Keratinocyte (primary cell): ENCODE results near the gene TPCN1. TPM values are rescaled to one million over a fixed set of nuclear protein-coding genes. Genes with fewer than 3 reads are reported as not detected.

ENCODE experiments used
- DNase-seq: peaks from one replicate; pipeline ENCODE4 v3.0.0-alpha.2; 2011; ENCODE audit warnings: low read depth, missing footprints, low spot score
- FAIRE-seq: peaks from 2 replicates; lab custom pipeline; 2011; peaks lifted over from hg19 to GRCh38; lab: Jason Lieb, UNC
- H2AFZ ChIP-seq: 2 replicates; pipeline ENCODE4 v1.6.0; 2012; ENCODE audit warnings: low read length, control low read depth, inconsistent platforms; ENCODE audit not compliant: control insufficient read depth
- H3K27ac ChIP-seq: 2 replicates; pipeline ENCODE4 v1.5.1; 2011; ENCODE audit warnings: low read length; ENCODE audit not compliant: control insufficient read depth, insufficient read depth
- H3K27me3 ChIP-seq: 3 replicates; pipeline ENCODE4 v1.6.0; 2011; ENCODE audit warnings: low read length; ENCODE audit not compliant: control insufficient read depth, insufficient read depth; ENCODE audit errors: extremely low read depth
- H3K36me3 ChIP-seq, 2 experiments: 2 replicates in 1 of 2; 3 replicates in 1 of 2; pipeline ENCODE4 v1.5.1; 2011; ENCODE audit warnings: low read length in 2 of 2, mild to moderate bottlenecking in 1 of 2; ENCODE audit not compliant: control insufficient read depth in 2 of 2, insufficient read depth in 2 of 2; ENCODE audit errors: extremely low read depth in 1 of 2
- H3K4me1 ChIP-seq: 3 replicates; pipeline ENCODE4 v1.5.1; 2011; ENCODE audit warnings: low read length; ENCODE audit not compliant: control insufficient read depth, insufficient read depth; ENCODE audit errors: extremely low read depth
- H3K4me2 ChIP-seq: 3 replicates; pipeline ENCODE4 v1.6.0; 2011; ENCODE audit warnings: low read depth, low read length; ENCODE audit not compliant: control insufficient read depth, insufficient read depth; ENCODE audit errors: extremely low read depth
- H3K4me3 ChIP-seq, 3 experiments: fragments of 200-600 bp in 1 of 3; sonication (generic) in 1 of 3; 2 replicates in 2 of 3; 3 replicates in 1 of 3; pipeline ENCODE4 v1.5.1; 2011 to 2016; ENCODE audit warnings: low read length in 3 of 3, mild to moderate bottlenecking in 3 of 3, control low read depth in 2 of 3, inconsistent platforms in 1 of 3, low read depth in 1 of 3, mixed read lengths in 1 of 3, mixed run types in 1 of 3, moderate library complexity in 1 of 3; ENCODE audit not compliant: control insufficient read depth in 2 of 3, insufficient read depth in 2 of 3; ENCODE audit errors: extremely low read depth in 1 of 3
- H3K79me2 ChIP-seq: 2 replicates; pipeline ENCODE4 v1.6.0; 2012; ENCODE audit warnings: low read length; ENCODE audit not compliant: control insufficient read depth, insufficient read depth
- H3K9ac ChIP-seq: 3 replicates; pipeline ENCODE4 v1.6.0; 2011; ENCODE audit warnings: low read length; ENCODE audit not compliant: control insufficient read depth, insufficient read depth; ENCODE audit errors: extremely low read depth
- H3K9me1 ChIP-seq: 3 replicates; pipeline ENCODE4 v1.6.0; 2011; ENCODE audit warnings: low read length; ENCODE audit not compliant: control insufficient read depth, insufficient read depth; ENCODE audit errors: extremely low read depth
- H3K9me3 ChIP-seq: 2 replicates; pipeline ENCODE4 v1.5.1; 2012; ENCODE audit warnings: low read depth, low read length; ENCODE audit not compliant: control insufficient read depth
- H4K20me1 ChIP-seq: 3 replicates; pipeline ENCODE4 v1.6.0; 2011; ENCODE audit warnings: low read length; ENCODE audit not compliant: control insufficient read depth, insufficient read depth; ENCODE audit errors: extremely low read depth
- CTCF ChIP-seq, 3 experiments: IDR thresholded peaks in 1 of 3; conservative IDR thresholded peaks in 1 of 3; optimal IDR thresholded peaks in 1 of 3; 2 replicates in 2 of 3; 3 replicates in 1 of 3; pipeline versions ENCODE3 to v1.5.1; 2011; ENCODE audit warnings: low read length in 3 of 3, mild to moderate bottlenecking in 3 of 3, moderate library complexity in 2 of 3, control low read depth in 1 of 3, inconsistent platforms in 1 of 3; ENCODE audit not compliant: insufficient read depth in 2 of 3; ENCODE audit errors: extremely low read depth in 1 of 3
- EZH2 ChIP-seq: IDR thresholded peaks from one replicate; pipeline ENCODE4 v1.6.1; 2012; ENCODE audit warnings: inconsistent platforms, mild to moderate bottlenecking, low read length, moderate library complexity
- dilution Hi-C: fragments of 300-500 bp; cut with MboI; formaldehyde crosslinking; loops from one replicate; pipeline ENCODE4 v1.7.0; 2020; ENCODE audit warnings: low sequenced_read_pairs; ENCODE audit not compliant: extremely low pct_ligation_motif_present
- polyA plus RNA-seq, 5 experiments: library from polyadenylated mRNA; depleted of rRNA in 3 of 5; stranded (reverse) in 3 of 5; stranded (forward) in 1 of 5; unstranded in 1 of 5; fragments of >200 nt; gene quantifications; 1 replicate in 1 of 5; 2 replicates in 3 of 5; 3 replicates in 1 of 5; pipeline versions ENCODE4 v1.2.1 to v1.2.3, GENCODE V29; 2011 to 2012; ENCODE audit warnings: missing spikeins in 2 of 5, low read depth in 1 of 5, low replicate concordance in 1 of 5

Gene TPCN1
- polyA plus RNA-seq, 1 donor (not counting 4 experiments of a cell fraction or from before 2014, with no cell fraction given): 6.8 TPM

GRCh38 chr12:113268621-113269020 lies 47.4 kb downstream of the TPCN1 start:
- dilution Hi-C loops: no loop called here
- TF ChIP-seq CTCF (optimal IDR thresholded peaks at IDR 0.05 in 1 of 3, IDR thresholded peaks at IDR 0.05 in 1 of 3, conservative IDR thresholded peaks at IDR 0.05 in 1 of 3; ENCODE audit: extremely low read depth in 1 of 3, insufficient read depth in 2 of 3, low read length in 3 of 3) (no peak), EZH2 (no peak)
- Histone ChIP-seq H3K4me2 (no peak overlapping the region), H2AFZ (no peak overlapping the region), H3K79me2 (no peaks in the 10 kb centered on the region), H3K4me3 (no peak overlapping the region), H3K36me3 (peaks cover 0 to 10% of the 10 kb centered on the region in 2 experiments), H3K9me3 (no peaks in the 10 kb centered on the region), H3K9me1 (no peaks in the 10 kb centered on the region), H3K4me1 (no peaks in the 10 kb centered on the region), H3K27ac (no peak overlapping the region), H4K20me1 (no peaks in the 10 kb centered on the region), H3K27me3 (no peaks in the 10 kb centered on the region), H3K9ac (no peak overlapping the region)
- DNase-seq (no peak), FAIRE-seq (no peak)

GRCh38 chr12:113269257-113269943 lies 48.1 kb downstream of the TPCN1 start:
- Histone ChIP-seq H2AFZ (no peak overlapping the region), H3K79me2 (no peaks in the 10 kb centered on the region), H3K4me2 (no peak overlapping the region), H3K4me3 (no peak overlapping the region), H4K20me1 (no peaks in the 10 kb centered on the region), H3K27ac (no peak overlapping the region), H3K9me1 (no peaks in the 10 kb centered on the region), H3K36me3 (peaks cover 0 to 11% of the 10 kb centered on the region in 2 experiments), H3K9ac (no peak overlapping the region), H3K9me3 (no peaks in the 10 kb centered on the region), H3K27me3 (no peaks in the 10 kb centered on the region), H3K4me1 (no peaks in the 10 kb centered on the region)
- FAIRE-seq: no peak
- no peak for TF ChIP-seq EZH2
- no peak for TF ChIP-seq CTCF (optimal IDR thresholded peaks at IDR 0.05 in 1 of 3, IDR thresholded peaks at IDR 0.05 in 1 of 3, conservative IDR thresholded peaks at IDR 0.05 in 1 of 3; ENCODE audit: extremely low read depth in 1 of 3, insufficient read depth in 2 of 3, low read length in 3 of 3)
- dilution Hi-C loops: no loop called here
- DNase-seq: no peak
